IPS DF 6.9 (cell line): ENCODE results near the gene ENOSF1.

Source experiments
- DNase-seq: peaks from one replicate; pipeline ENCODE4 v3.0.0-alpha.2; 2013; ENCODE audit warnings: low read depth, low spot score
- H3K27ac ChIP-seq: one replicate; pipeline ENCODE4 v1.5.1; 2013; ENCODE audit warnings: low read length, control low read depth
- H3K27me3 ChIP-seq: 2 replicates; pipeline ENCODE4 v1.6.1; 2013; ENCODE audit warnings: mild to moderate bottlenecking, low read length; ENCODE audit not compliant: control insufficient read depth, insufficient read depth
- H3K36me3 ChIP-seq: 2 replicates; pipeline ENCODE4 v1.6.1; 2013; ENCODE audit warnings: low read length; ENCODE audit not compliant: control insufficient read depth, insufficient read depth
- H3K4me1 ChIP-seq: 2 replicates; pipeline ENCODE4 v1.6.1; 2013; ENCODE audit warnings: low read length; ENCODE audit not compliant: control insufficient read depth, insufficient read depth
- H3K4me3 ChIP-seq: 2 replicates; pipeline ENCODE4 v1.5.1; 2013; ENCODE audit warnings: mild to moderate bottlenecking, low read length
- H3K9me3 ChIP-seq: 2 replicates; pipeline ENCODE4 v1.6.1; 2013; ENCODE audit warnings: low read length, inconsistent platforms; ENCODE audit not compliant: control insufficient read depth, insufficient read depth
- WGBS: extraction: QIAGEN DNeasy Blood & Tissue Kit; methylation state at CpG from one replicate; pipeline ENCODE4 v1.1.7; 2013; ENCODE audit warnings: mixed read lengths, missing lambda C conversion rate; ENCODE audit not compliant: insufficient read length, insufficient coverage; 5-methylcytosine and 5-hydroxymethylcytosine counted together

ENOSF1 gene

GRCh38 chr18:675307-675706, 37.1 kb downstream of the ENOSF1 start:
- WGBS, result no CpG with 5 or more reads among the region's 7 CpGs
- no peak overlapping the region for H3K27ac ChIP-seq
- H3K9me3 ChIP-seq, result no peaks in the 10 kb centered on the region
- no peak for DNase-seq
- H3K4me1 ChIP-seq, result no peaks in the 10 kb centered on the region
- no peaks in the 10 kb centered on the region for H3K27me3 ChIP-seq
- no peak overlapping the region for H3K4me3 ChIP-seq
- H3K36me3 ChIP-seq, result peaks cover 11% of the 10 kb centered on the region; the same call in 1 of the 2 replicates

DNA sequence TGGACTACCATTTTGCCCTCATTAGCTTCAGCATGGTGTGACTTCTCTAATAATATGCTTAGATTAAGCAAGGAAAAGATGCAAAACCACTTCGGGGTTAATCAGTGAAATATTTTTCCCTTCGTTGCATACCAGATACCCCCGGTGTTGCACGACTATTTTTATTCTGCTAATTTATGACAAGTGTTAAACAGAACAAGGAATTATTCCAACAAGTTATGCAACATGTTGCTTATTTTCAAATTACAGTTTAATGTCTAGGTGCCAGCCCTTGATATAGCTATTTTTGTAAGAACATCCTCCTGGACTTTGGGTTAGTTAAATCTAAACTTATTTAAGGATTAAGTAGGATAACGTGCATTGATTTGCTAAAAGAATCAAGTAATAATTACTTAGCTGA, 38.7 kb downstream of the ENOSF1 start:
- no CpG with 5 or more reads among the region's 5 CpGs for WGBS

DNA sequence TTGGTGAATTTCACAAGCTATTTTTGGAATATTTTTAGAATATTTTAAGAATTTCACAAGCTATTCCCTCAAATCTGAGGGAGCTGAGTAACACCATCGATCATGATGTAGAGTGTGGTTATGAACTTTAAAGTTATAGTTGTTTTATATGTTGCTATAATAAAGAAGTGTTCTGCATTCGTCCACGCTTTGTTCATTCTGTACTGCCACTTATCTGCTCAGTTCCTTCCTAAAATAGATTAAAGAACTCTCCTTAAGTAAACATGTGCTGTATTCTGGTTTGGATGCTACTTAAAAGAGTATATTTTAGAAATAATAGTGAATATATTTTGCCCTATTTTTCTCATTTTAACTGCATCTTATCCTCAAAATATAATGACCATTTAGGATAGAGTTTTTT, 39.1 kb downstream of the ENOSF1 start:
- no peaks in the 10 kb centered on the region for H3K9me3 ChIP-seq
- no peak overlapping the region for H3K27ac ChIP-seq
- H3K4me1 ChIP-seq, result no peaks in the 10 kb centered on the region
- H3K27me3 ChIP-seq, result no peaks in the 10 kb centered on the region
- no peak for DNase-seq
- peaks cover 11% of the 10 kb centered on the region; the same call in 1 of the 2 replicates for H3K36me3 ChIP-seq
- no CpG with 5 or more reads among the region's 3 CpGs for WGBS
- no peak overlapping the region for H3K4me3 ChIP-seq

More for the DNA sequence above, 38.7 kb downstream of the ENOSF1 start:
- peaks cover 11% of the 10 kb centered on the region; the same call in 1 of the 2 replicates for H3K36me3 ChIP-seq
- H3K4me3 ChIP-seq, result no peak overlapping the region
- H3K4me1 ChIP-seq, result no peaks in the 10 kb centered on the region
- H3K27me3 ChIP-seq, result no peaks in the 10 kb centered on the region
- H3K9me3 ChIP-seq, result no peaks in the 10 kb centered on the region
- DNase-seq, result no peak
- H3K27ac ChIP-seq, result no peak overlapping the region

GRCh38 chr18:671405-671804, 41.0 kb downstream of the ENOSF1 start:
- Histone ChIP-seq H3K36me3 (peaks cover 13% of the 10 kb centered on the region; the same call in 1 of the 2 replicates), H3K4me3 (no peak overlapping the region), H3K4me1 (no peaks in the 10 kb centered on the region), H3K9me3 (no peaks in the 10 kb centered on the region), H3K27me3 (no peaks in the 10 kb centered on the region), H3K27ac (no peak overlapping the region)
- no peak for DNase-seq
- no CpG with 5 or more reads among the region's 1 CpG for WGBS

- DNase-seq, result no peak
- Histone ChIP-seq H3K9me3 (no peaks in the 10 kb centered on the region), H3K27me3 (no peaks in the 10 kb centered on the region), H3K27ac (no peak overlapping the region), H3K4me3 (no peak overlapping the region), H3K4me1 (no peaks in the 10 kb centered on the region), H3K36me3 (peaks cover 15% of the 10 kb centered on the region; the same call in 1 of the 2 replicates)
- no CpG with 5 or more reads among the region's 11 CpGs for WGBS
Measured at GRCh38 chr18:670522-670921, 41.9 kb downstream of the ENOSF1 start.

GRCh38 chr18:669077-669476, 43.4 kb downstream of the ENOSF1 start:
- no peaks in the 10 kb centered on the region for H3K9me3 ChIP-seq
- no peaks in the 10 kb centered on the region for H3K4me1 ChIP-seq
- H3K4me3 ChIP-seq, result no peak overlapping the region
- no peak overlapping the region for H3K27ac ChIP-seq
- no CpG with 5 or more reads among the region's 8 CpGs for whole genome bisulfite sequencing
- no peak for DNase-seq
- peaks cover 15% of the 10 kb centered on the region; the same call in 1 of the 2 replicates for H3K36me3 ChIP-seq
- no peaks in the 10 kb centered on the region for H3K27me3 ChIP-seq

- no peaks in the 10 kb centered on the region for H3K27me3 ChIP-seq
- H3K4me3 ChIP-seq, result no peak overlapping the region
- H3K36me3 ChIP-seq, result peaks cover 15% of the 10 kb centered on the region; the same call in 1 of the 2 replicates
- H3K27ac ChIP-seq, result no peak overlapping the region
- H3K4me1 ChIP-seq, result no peaks in the 10 kb centered on the region
- H3K9me3 ChIP-seq, result no peaks in the 10 kb centered on the region
- no CpG with 5 or more reads among the region's 1 CpG for WGBS
- no peak for DNase-seq
Measured at GRCh38 chr18:668260-668659, 44.2 kb downstream of the ENOSF1 start.

- H3K27ac ChIP-seq, result no peak overlapping the region
- no peak overlapping the region for H3K4me3 ChIP-seq
- H3K27me3 ChIP-seq, result no peaks in the 10 kb centered on the region
- H3K9me3 ChIP-seq, result no peaks in the 10 kb centered on the region; the same call in 1 of the 2 replicates
- WGBS, result 100% methylated on average over 2 of the region's 3 CpGs
- DNase-seq, result no peak
- H3K4me1 ChIP-seq, result no peaks in the 10 kb centered on the region
- peaks cover 18% of the 10 kb centered on the region; the same call in 1 of the 2 replicates for H3K36me3 ChIP-seq
Measured at GRCh38 chr18:666628-667027, 45.8 kb downstream of the ENOSF1 start.

GRCh38 chr18:666177-666576, 46.3 kb downstream of the ENOSF1 start:
- peaks cover 15% of the 10 kb centered on the region; the same call in 1 of the 2 replicates for H3K36me3 ChIP-seq
- no peak overlapping the region for H3K27ac ChIP-seq
- no peaks in the 10 kb centered on the region; the same call in 1 of the 2 replicates for H3K9me3 ChIP-seq
- no peaks in the 10 kb centered on the region for H3K4me1 ChIP-seq
- DNase-seq, result no peak
- no peaks in the 10 kb centered on the region for H3K27me3 ChIP-seq
- H3K4me3 ChIP-seq, result no peak overlapping the region
- WGBS, result no CpG with 5 or more reads among the region's 8 CpGs

GRCh38 chr18:662197-662596, 50.2 kb downstream of the ENOSF1 start:
- Histone ChIP-seq H3K4me3 (no peak overlapping the region), H3K9me3 (no peaks in the 10 kb centered on the region; the same call in 1 of the 2 replicates), H3K27me3 (no peaks in the 10 kb centered on the region), H3K27ac (no peak overlapping the region), H3K4me1 (no peaks in the 10 kb centered on the region; the same call in 1 of the 2 replicates), H3K36me3 (peaks cover 19% of the 10 kb centered on the region; the same call in 1 of the 2 replicates)
- no CpG with 5 or more reads among the region's 4 CpGs for WGBS
- no peak for DNase-seq

DNA sequence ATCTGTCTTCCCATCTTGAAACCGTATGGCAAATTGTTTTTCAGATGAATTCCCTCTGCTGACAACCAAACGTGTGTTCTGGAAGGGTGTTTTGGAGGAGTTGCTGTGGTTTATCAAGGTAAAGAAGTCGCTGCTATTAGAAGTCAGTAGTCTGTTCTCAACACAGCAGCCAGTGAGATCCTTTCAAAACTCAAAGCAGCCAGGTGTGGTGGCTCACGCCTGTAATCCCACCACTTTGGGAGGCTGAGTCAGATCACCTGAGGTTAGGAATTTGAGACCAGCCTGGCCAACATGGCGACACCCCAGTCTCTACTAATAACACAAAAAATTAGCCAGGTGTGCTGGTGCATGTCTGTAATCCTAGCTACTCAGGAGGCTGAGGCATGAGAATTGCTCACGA, 52.8 kb downstream of the ENOSF1 start:
- peaks cover 16% of the 10 kb centered on the region; the same call in 1 of the 2 replicates for H3K36me3 ChIP-seq
- no peak overlapping the region for H3K4me3 ChIP-seq
- no peaks in the 10 kb centered on the region; the same call in 1 of the 2 replicates for H3K4me1 ChIP-seq
- no peaks in the 10 kb centered on the region for H3K27me3 ChIP-seq
- no peak overlapping the region for H3K27ac ChIP-seq
- no peak for DNase-seq
- WGBS, result no CpG with 5 or more reads among the region's 6 CpGs
- H3K9me3 ChIP-seq, result no peaks in the 10 kb centered on the region; the same call in 1 of the 2 replicates
